GM18858 (cell line): ENCODE results near the gene PRR15L.
"Not testable (repeated sequence)": the region's sequence is repeated elsewhere in the genome, so short reads cannot be mapped to it uniquely, and the experiment has no call there.

Experiments
- ATAC-seq: cut with Tn5 transposase; IDR thresholded peaks from one replicate; pipeline ENCODE4 v1.9.1; 2021; ENCODE audit not compliant: unreplicated experiment

PRR15L gene

GRCh38 chr17:47989159-47989558 lies 31.5 kb upstream of the PRR15L start:
- no peak for ATAC-seq

GRCh38 chr17:47988445-47988844 lies 30.8 kb upstream of the PRR15L start:
- not testable (repeated sequence) for ATAC-seq

GRCh38 chr17:47987240-47987835 lies 29.7 kb upstream of the PRR15L start:
- no peak for ATAC-seq

GRCh38 chr17:47986520-47986919 lies 28.8 kb upstream of the PRR15L start:
- no peak for ATAC-seq

- no peak for ATAC-seq
These were observed 26.0 kb upstream of the PRR15L start for GRCh38 chr17:47983492-47984223.

GRCh38 chr17:47982645-47983390 lies 25.1 kb upstream of the PRR15L start:
- no peak for ATAC-seq

GRCh38 chr17:47982091-47982617 lies 24.5 kb upstream of the PRR15L start:
- no peak for ATAC-seq

GRCh38 chr17:47981462-47981861 lies 23.8 kb upstream of the PRR15L start:
- ATAC-seq: no peak

- ATAC-seq: no peak
These were observed 22.9 kb upstream of the PRR15L start for GRCh38 chr17:47980541-47980940.

GRCh38 chr17:47978324-47978723 lies 20.6 kb upstream of the PRR15L start:
- ATAC-seq: no peak

- no peak for ATAC-seq
These were observed 18.1 kb upstream of the PRR15L start for GRCh38 chr17:47975823-47976205.

GRCh38 chr17:47975189-47975822 lies 17.6 kb upstream of the PRR15L start:
- no peak for ATAC-seq

GRCh38 chr17:47973541-47973940 lies 15.9 kb upstream of the PRR15L start:
- no peak for ATAC-seq

GRCh38 chr17:47970725-47971499 lies 13.2 kb upstream of the PRR15L start, which contains the start of gene CDK5RAP3:
Gene CDK5RAP3 (plus strand): TSS chr17:47971113. CDS start chr17:47971147, 34 bp downstream.
- peak; percentile 93 for ATAC-seq

GRCh38 chr17:47969930-47970724 lies 12.4 kb upstream of the PRR15L start:
- ATAC-seq: no peak

GRCh38 chr17:47968836-47969235 lies 11.2 kb upstream of the PRR15L start:
- ATAC-seq: no peak

- no peak for ATAC-seq
These were observed 10.0 kb upstream of the PRR15L start for GRCh38 chr17:47967607-47968252.

- no peak for ATAC-seq
These were observed 8.4 kb upstream of the PRR15L start for GRCh38 chr17:47966079-47966519.

GRCh38 chr17:47964856-47965255 lies 7.2 kb upstream of the PRR15L start:
- no peak for ATAC-seq
